ENCODE measurements around the gene RALGAPA1. TPM values are rescaled to one million over a fixed set of nuclear protein-coding genes. Genes with fewer than 3 reads are reported as not detected.

RALGAPA1 gene
- total and polyA plus RNA-seq, 2 experiments from 2014 or later, result 21.9 to 27.3 TPM

GRCh38 chr14:35797796-35798195, 11.3 kb downstream of the RALGAPA1 start:
- no peaks in the 10 kb centered on the region for H3K27me3 ChIP-seq (ENCODE audit: insufficient read depth)
- H3K27ac Mint-ChIP-seq, result no peak overlapping the region
- no peaks in the 10 kb centered on the region for H3F3A ChIP-seq (replicated peaks; ENCODE audit: low read depth)
- no peak overlapping the region for H2AFZ ChIP-seq
- no peak overlapping the region for H3K4me2 ChIP-seq
- H3K4me3 ChIP-seq, result no peak overlapping the region
- H3K36me3 ChIP-seq (ENCODE audit: insufficient read depth), result no peaks in the 10 kb centered on the region
- peaks cover 83% of the 10 kb centered on the region for H3K79me2 ChIP-seq (replicated peaks; ENCODE audit: insufficient read depth)
- H4K20me1 ChIP-seq (replicated peaks; ENCODE audit: insufficient read depth), result peaks cover 10% of the 10 kb centered on the region
- H3K36me3 Mint-ChIP-seq (ENCODE audit: low read depth), result no peaks in the 10 kb centered on the region
- peaks cover 1% of the 10 kb centered on the region for H3K27me3 Mint-ChIP-seq (ENCODE audit: insufficient read depth, low read depth, poor library complexity)
- H3K4me3 Mint-ChIP-seq, result no peak overlapping the region
- H3K9me2 ChIP-seq (ENCODE audit: insufficient read depth), result no peaks in the 10 kb centered on the region
- H3K4me1 ChIP-seq (ENCODE audit: insufficient read depth), result no peaks in the 10 kb centered on the region
- ATAC-seq, result no peak
- TF ChIP-seq STAT1 (IDR thresholded peaks at IDR 0.05; ENCODE audit: unreplicated experiment) (no peak), ETS1 (IDR thresholded peaks at IDR 0.05) (no peak), POLR2AphosphoS5 (IDR thresholded peaks at IDR 0.05; ENCODE audit: low read depth) (no peak), EZH2phosphoT487 (IDR thresholded peaks at IDR 0.05; ENCODE audit: unreplicated experiment) (no peak), ZNF114 (CRISPR knock-in tag; IDR thresholded peaks at IDR 0.05) (no peak), CREB1 (CRISPR knock-in tag; IDR thresholded peaks at IDR 0.05; ENCODE audit: low read depth) (no peak), NANOG (IDR thresholded peaks at IDR 0.05; ENCODE audit: borderline replicate concordance) (no peak), JUNB (IDR thresholded peaks at IDR 0.05; ENCODE audit: unreplicated experiment) (no peak)
- H3K9me3 Mint-ChIP-seq, result no peaks in the 10 kb centered on the region
- H3K4me1 Mint-ChIP-seq, result no peaks in the 10 kb centered on the region
- DNase-seq (ENCODE audit: low spot score), result no peak
- no peak overlapping the region for H3K27ac ChIP-seq (ENCODE audit: low read depth)

GRCh38 chr14:35789651-35790050, 19.4 kb downstream of the RALGAPA1 start:
- no peak overlapping the region for H3K4me3 ChIP-seq
- no peaks in the 10 kb centered on the region for H3K9me2 ChIP-seq (ENCODE audit: insufficient read depth)
- Mint-ChIP-seq H3K9me3 (no peaks in the 10 kb centered on the region), H3K36me3 (ENCODE audit: low read depth) (no peaks in the 10 kb centered on the region), H3K27ac (no peak overlapping the region), H3K4me1 (no peaks in the 10 kb centered on the region), H3K27me3 (ENCODE audit: insufficient read depth, low read depth, poor library complexity) (peaks cover 3% of the 10 kb centered on the region), H3K4me3 (no peak overlapping the region)
- no peak overlapping the region for H3K4me2 ChIP-seq
- H2AFZ ChIP-seq, result no peak overlapping the region
- H3K4me1 ChIP-seq (ENCODE audit: insufficient read depth), result no peaks in the 10 kb centered on the region
- no peaks in the 10 kb centered on the region for H3K36me3 ChIP-seq (ENCODE audit: insufficient read depth)
- H4K20me1 ChIP-seq (replicated peaks; ENCODE audit: insufficient read depth), result no peaks in the 10 kb centered on the region
- no peaks in the 10 kb centered on the region for H3F3A ChIP-seq (replicated peaks; ENCODE audit: low read depth)
- no peak for TF ChIP-seq REST (IDR thresholded peaks at IDR 0.05; ENCODE audit: unreplicated experiment)
- no peak for TF ChIP-seq ETS1 (IDR thresholded peaks at IDR 0.05)
- TF ChIP-seq ZNF331 (CRISPR knock-in tag; IDR thresholded peaks at IDR 0.05; ENCODE audit: low read depth), result no peak
- no peak for TF ChIP-seq NANOG (IDR thresholded peaks at IDR 0.05; ENCODE audit: borderline replicate concordance)
- TF ChIP-seq ZNF114 (CRISPR knock-in tag; IDR thresholded peaks at IDR 0.05), result no peak
- no peak for TF ChIP-seq EZH2phosphoT487 (IDR thresholded peaks at IDR 0.05; ENCODE audit: unreplicated experiment)
- no peak for TF ChIP-seq JUNB (IDR thresholded peaks at IDR 0.05; ENCODE audit: unreplicated experiment)
- no peak for TF ChIP-seq CREB1 (CRISPR knock-in tag; IDR thresholded peaks at IDR 0.05; ENCODE audit: low read depth)
- H3K27me3 ChIP-seq (ENCODE audit: insufficient read depth), result no peaks in the 10 kb centered on the region
- no peak overlapping the region for H3K27ac ChIP-seq (ENCODE audit: low read depth)
- peaks cover 33% of the 10 kb centered on the region for H3K79me2 ChIP-seq (replicated peaks; ENCODE audit: insufficient read depth)
- ATAC-seq (no peak), DNase-seq (ENCODE audit: low spot score) (no peak)

Data from GM23338 (cell line).